OCI-LY1 (cell line): ENCODE results near the gene PRPH.

Source experiments
- H2AFZ ChIP-seq: fragments of 200-600 bp; sonication (generic), shearing (Covaris generic); 2 replicates; pipeline ENCODE4 v1.6.0; 2014; ENCODE audit warnings: antibody characterized with exemption, mild to moderate bottlenecking, low read length
- H3F3A ChIP-seq: fragments of 200-600 bp; sonication (generic), shearing (Covaris generic); 2 replicates; pipeline ENCODE4 v1.6.0; 2014; ENCODE audit warnings: mild to moderate bottlenecking, antibody characterized with exemption, low read length, moderate library complexity; ENCODE audit not compliant: insufficient read depth
- H3K27ac ChIP-seq: fragments of 200-600 bp; sonication (generic); 2 replicates; pipeline ENCODE4 v1.5.1; 2014; ENCODE audit warnings: low read length, mixed run types, mild to moderate bottlenecking, low read depth; ENCODE audit not compliant: poor library complexity, severe bottlenecking
- H3K27me3 ChIP-seq: fragments of 200-600 bp; sonication (generic); 2 replicates; pipeline ENCODE4 v1.6.0; 2014; ENCODE audit warnings: antibody characterized with exemption, mild to moderate bottlenecking, low read length, moderate library complexity; ENCODE audit not compliant: insufficient read depth
- H3K36me3 ChIP-seq: fragments of 200-600 bp; sonication (generic); 2 replicates; pipeline ENCODE4 v1.6.1; 2014; ENCODE audit warnings: mild to moderate bottlenecking, antibody characterized with exemption, low read length, moderate library complexity, mixed read lengths; ENCODE audit not compliant: insufficient read depth
- H3K4me1 ChIP-seq: fragments of 200-600 bp; sonication (generic); 2 replicates; pipeline ENCODE4 v1.5.1; 2014; ENCODE audit warnings: mild to moderate bottlenecking, low read length, moderate library complexity; ENCODE audit not compliant: insufficient read depth, severe bottlenecking
- H3K4me2 ChIP-seq: fragments of 200-600 bp; sonication (generic), shearing (Covaris generic); 2 replicates; pipeline ENCODE4 v1.6.1; 2014; ENCODE audit warnings: low read length
- H3K4me3 ChIP-seq: fragments of 200-600 bp; sonication (generic); 2 replicates; pipeline ENCODE4 v1.5.1; 2014; ENCODE audit warnings: low read length, low read depth, mild to moderate bottlenecking, mixed read lengths; ENCODE audit not compliant: poor library complexity, severe bottlenecking
- H3K79me2 ChIP-seq: fragments of 200-600 bp; shearing (Covaris generic); 2 replicates; pipeline ENCODE4 v1.6.1; 2016; ENCODE audit warnings: mixed run types, low read length, mixed read lengths; ENCODE audit not compliant: insufficient read depth
- H3K9ac ChIP-seq: fragments of 200-600 bp; sonication (generic), shearing (Covaris generic); 2 replicates; pipeline ENCODE4 v1.6.1; 2014; ENCODE audit warnings: mild to moderate bottlenecking, low read length, mixed read lengths
- H3K9me2 ChIP-seq: fragments of 200-600 bp; sonication (generic), shearing (Covaris generic); 2 replicates; pipeline ENCODE4 v1.6.1; 2014; ENCODE audit warnings: low read depth, mild to moderate bottlenecking, low read length, mixed read lengths
- H3K9me3 ChIP-seq: fragments of 200-600 bp; shearing (Covaris generic); 2 replicates; pipeline ENCODE4 v1.6.1; 2014; ENCODE audit warnings: low read length, mixed read lengths
- H4K20me1 ChIP-seq: fragments of 200-600 bp; sonication (generic), shearing (Covaris generic); 2 replicates; pipeline ENCODE4 v1.6.0; 2016; ENCODE audit warnings: mild to moderate bottlenecking, low read length; ENCODE audit not compliant: insufficient read depth
- EZH2 ChIP-seq: fragments of 200-600 bp; sonication (generic), shearing (Covaris generic); IDR thresholded peaks from 2 replicates; pipeline ENCODE4 v1.8.0; 2017; ENCODE audit warnings: borderline replicate concordance, mixed run types, mild to moderate bottlenecking, antibody characterized with exemption, low read length, moderate library complexity, mixed read lengths
- TF ChIP-seq, protein P1 (sequence below): fragments of 200-600 bp; sonication (generic), shearing (Covaris generic); IDR thresholded peaks from 2 replicates; pipeline ENCODE4 v1.5.1; 2017; ENCODE audit warnings: mild to moderate bottlenecking, antibody characterized with exemption, low read length, moderate library complexity, mixed read lengths

PRPH gene

DNA sequence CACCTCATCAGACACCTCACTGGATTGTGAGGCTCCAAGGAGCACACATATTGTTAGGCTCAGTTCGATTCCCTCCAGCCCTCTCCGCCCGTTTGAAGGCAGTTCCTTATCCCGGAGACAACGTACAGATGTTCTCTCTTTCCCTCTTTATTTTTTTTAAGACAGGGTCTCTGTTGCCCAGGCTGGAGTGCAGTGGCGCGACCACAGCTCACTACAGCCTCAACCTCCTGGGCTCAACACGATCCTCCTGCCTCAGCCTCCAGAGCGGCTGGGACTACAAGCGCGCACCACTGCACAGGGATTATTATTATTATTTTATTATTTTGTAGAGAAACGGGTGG, 27.4 kb downstream of the PRPH start:
- Histone ChIP-seq H3K9me2 (no peaks in the 10 kb centered on the region), H3K79me2 (peaks cover 7% of the 10 kb centered on the region; the same call in 1 of the 2 replicates), H3K4me3 (peak overlapping the region; percentile 94), H3K9ac (peak overlapping the region; percentile 84), H3K9me3 (no peaks in the 10 kb centered on the region), H4K20me1 (no peaks in the 10 kb centered on the region), H3K4me2 (peak overlapping the region; percentile 78), H3K27me3 (no peaks in the 10 kb centered on the region), H3K27ac (no peak overlapping the region), H2AFZ (peak overlapping the region; percentile 85; the same call in 1 of the 2 replicates), H3F3A (no peaks in the 10 kb centered on the region), H3K36me3 (peaks cover 33% of the 10 kb centered on the region), H3K4me1 (peaks cover 20% of the 10 kb centered on the region)
- no peak for TF ChIP-seq EZH2
- TF ChIP-seq, protein P1, sequence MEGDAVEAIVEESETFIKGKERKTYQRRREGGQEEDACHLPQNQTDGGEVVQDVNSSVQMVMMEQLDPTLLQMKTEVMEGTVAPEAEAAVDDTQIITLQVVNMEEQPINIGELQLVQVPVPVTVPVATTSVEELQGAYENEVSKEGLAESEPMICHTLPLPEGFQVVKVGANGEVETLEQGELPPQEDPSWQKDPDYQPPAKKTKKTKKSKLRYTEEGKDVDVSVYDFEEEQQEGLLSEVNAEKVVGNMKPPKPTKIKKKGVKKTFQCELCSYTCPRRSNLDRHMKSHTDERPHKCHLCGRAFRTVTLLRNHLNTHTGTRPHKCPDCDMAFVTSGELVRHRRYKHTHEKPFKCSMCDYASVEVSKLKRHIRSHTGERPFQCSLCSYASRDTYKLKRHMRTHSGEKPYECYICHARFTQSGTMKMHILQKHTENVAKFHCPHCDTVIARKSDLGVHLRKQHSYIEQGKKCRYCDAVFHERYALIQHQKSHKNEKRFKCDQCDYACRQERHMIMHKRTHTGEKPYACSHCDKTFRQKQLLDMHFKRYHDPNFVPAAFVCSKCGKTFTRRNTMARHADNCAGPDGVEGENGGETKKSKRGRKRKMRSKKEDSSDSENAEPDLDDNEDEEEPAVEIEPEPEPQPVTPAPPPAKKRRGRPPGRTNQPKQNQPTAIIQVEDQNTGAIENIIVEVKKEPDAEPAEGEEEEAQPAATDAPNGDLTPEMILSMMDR: no peak

DNA sequence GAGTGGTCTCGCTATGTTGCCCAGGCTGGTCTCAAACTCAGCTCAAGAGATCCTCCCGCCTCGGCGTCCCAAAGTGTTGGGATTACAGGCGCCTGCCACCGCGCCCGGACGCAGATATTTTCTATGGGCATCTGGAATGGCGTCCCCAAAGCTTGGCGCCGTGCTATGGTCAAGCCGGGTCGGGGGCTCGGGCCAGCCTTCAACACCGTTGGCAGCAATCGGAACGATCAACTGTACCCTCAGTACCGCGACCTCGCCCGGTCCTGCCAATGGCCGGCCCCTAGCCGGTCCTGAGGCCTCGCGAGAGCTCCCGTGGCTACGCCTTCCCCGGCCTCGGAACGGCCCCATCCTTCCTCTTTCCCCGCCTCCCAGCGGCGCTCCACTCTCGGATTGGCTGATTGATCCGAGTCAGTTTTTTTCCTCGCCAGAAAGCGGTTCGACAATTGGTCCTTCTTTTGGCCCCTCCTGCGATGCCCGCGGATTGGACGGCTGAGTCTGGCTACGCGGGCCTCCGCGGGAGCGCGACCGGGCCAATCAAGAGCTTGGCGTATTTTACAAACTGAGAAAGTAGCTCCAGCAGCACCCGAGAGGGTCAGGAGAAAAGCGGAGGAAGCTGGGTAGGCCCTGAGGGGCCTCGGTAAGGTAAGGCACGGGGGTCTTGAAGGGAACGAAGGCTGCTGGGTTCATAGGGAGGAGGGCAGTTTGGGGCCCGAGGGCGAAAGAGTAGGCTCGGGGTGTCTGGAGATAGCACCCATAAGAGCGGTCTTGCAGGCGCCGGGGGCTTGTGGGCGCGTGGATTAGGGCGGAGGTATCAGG, 28.0 kb downstream of the PRPH start, which contains the start of gene TROAP:
Gene TROAP, plus strand, starts transcription at position 548 of the 816 bp plus-strand sequence. CDS start 354 bp downstream, outside the sequence.
- no peak for TF ChIP-seq EZH2
- TF ChIP-seq, protein P1: no peak
- Histone ChIP-seq H2AFZ (peak within 1 kb of the TSS; percentile 85; the same call in 1 of the 2 replicates), H3K9me2 (no peaks in the 10 kb centered on the region), H3F3A (no peaks in the 10 kb centered on the region), H3K79me2 (peaks cover 7% of the 10 kb centered on the region; the same call in 1 of the 2 replicates), H3K4me2 (peak within 1 kb of the TSS; percentile 100), H4K20me1 (no peaks in the 10 kb centered on the region), H3K27ac (peak within 1 kb of the TSS; percentile 55), H3K27me3 (no peaks in the 10 kb centered on the region), H3K9me3 (no peaks in the 10 kb centered on the region), H3K9ac (peak within 1 kb of the TSS; percentile 95), H3K36me3 (peaks cover 38% of the 10 kb centered on the region), H3K4me1 (peaks cover 20% of the 10 kb centered on the region), H3K4me3 (peak within 1 kb of the TSS; percentile 94)

DNA sequence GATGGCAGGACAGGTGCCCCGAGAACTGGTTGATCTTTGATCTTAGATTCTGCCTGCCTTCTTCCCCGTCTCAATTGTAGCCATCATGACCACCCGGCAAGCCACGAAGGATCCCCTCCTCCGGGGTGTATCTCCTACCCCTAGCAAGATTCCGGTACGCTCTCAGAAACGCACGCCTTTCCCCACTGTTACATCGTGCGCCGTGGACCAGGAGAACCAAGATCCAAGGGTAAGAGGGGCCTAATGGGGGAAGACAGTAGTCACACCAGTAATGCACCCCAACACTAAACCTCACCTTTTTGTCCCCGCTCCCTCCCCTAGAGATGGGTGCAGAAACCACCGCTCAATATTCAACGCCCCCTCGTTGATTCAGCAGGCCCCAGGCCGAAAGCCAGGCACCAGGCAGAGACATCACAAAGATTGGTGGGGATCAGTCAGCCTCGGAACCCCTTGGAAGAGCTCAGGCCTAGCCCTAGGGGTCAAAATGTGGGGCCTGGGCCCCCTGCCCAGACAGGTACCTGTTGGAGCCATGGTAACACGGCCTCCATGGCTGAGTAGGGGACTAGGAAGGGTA, 28.7 kb downstream of the PRPH start:
- peaks cover 7% of the 10 kb centered on the region; the same call in 1 of the 2 replicates for H3K79me2 ChIP-seq
- H2AFZ ChIP-seq: peak overlapping the region; percentile 80; the same call in 1 of the 2 replicates
- H3K27ac ChIP-seq: peak overlapping the region; percentile 55
- H3F3A ChIP-seq: no peaks in the 10 kb centered on the region
- peak overlapping the region; percentile 95 for H3K9ac ChIP-seq
- peaks cover 42% of the 10 kb centered on the region for H3K36me3 ChIP-seq
- no peaks in the 10 kb centered on the region for H3K9me2 ChIP-seq
- no peak for TF ChIP-seq EZH2
- TF ChIP-seq, protein P1: no peak
- H3K4me1 ChIP-seq: peaks cover 20% of the 10 kb centered on the region
- H3K27me3 ChIP-seq: no peaks in the 10 kb centered on the region
- no peaks in the 10 kb centered on the region for H3K9me3 ChIP-seq
- H4K20me1 ChIP-seq: no peaks in the 10 kb centered on the region
- peak overlapping the region; percentile 94 for H3K4me3 ChIP-seq
- peak overlapping the region; percentile 100 for H3K4me2 ChIP-seq
